Activated naive CD4-positive, alpha-beta T cell treated with anti-CD3 and anti-CD28 coated beads, Interleukin-2, amount 50 U/mL, for 72 hours (primary cell): Measurements from ENCODE around the gene RNF168. TPM values are rescaled to one million over a fixed set of nuclear protein-coding genes. Genes with fewer than 3 reads are reported as not detected.
"Not testable (repeated sequence)": the region's sequence is repeated elsewhere in the genome, so short reads cannot be mapped to it uniquely, and the experiment has no call there.

Source experiments
- ATAC-seq, 2 donors: fragments of 150-1000 bp; cut with Tn5 transposase; 2 replicates each; pipeline ENCODE4 v1.10.0; 2021; ENCODE audit warnings: mild to moderate bottlenecking in 2 of 2, moderate library complexity in 2 of 2
- DNase-seq, 2 donors: peaks; one replicate each; pipeline ENCODE4 v3.0.0; 2021 to 2022; ENCODE audit warnings: low spot score in 2 of 2
- H3K27ac Mint-ChIP-seq, 2 donors: one replicate each; pipeline ENCODE4 v1.8.0; 2022; ENCODE audit warnings: mild to moderate bottlenecking in 2 of 2, mixed read lengths in 2 of 2
- H3K36me3 Mint-ChIP-seq, 2 donors: one replicate each; pipeline ENCODE4 v1.8.0; 2022; ENCODE audit warnings: mixed read lengths in 2 of 2
- H3K9me3 Mint-ChIP-seq, 2 donors: one replicate each; pipeline ENCODE4 v1.8.0; 2022; ENCODE audit warnings: mixed read lengths in 2 of 2
- total RNA-seq, 2 donors: library from RNA; stranded (reverse); gene quantifications; one replicate each; pipeline ENCODE4 v1.2.3, GENCODE V29; 2022

RNF168 gene
- total RNA-seq, 2 donors from 2014 or later, result 23.1 to 48.4 TPM

DNA sequence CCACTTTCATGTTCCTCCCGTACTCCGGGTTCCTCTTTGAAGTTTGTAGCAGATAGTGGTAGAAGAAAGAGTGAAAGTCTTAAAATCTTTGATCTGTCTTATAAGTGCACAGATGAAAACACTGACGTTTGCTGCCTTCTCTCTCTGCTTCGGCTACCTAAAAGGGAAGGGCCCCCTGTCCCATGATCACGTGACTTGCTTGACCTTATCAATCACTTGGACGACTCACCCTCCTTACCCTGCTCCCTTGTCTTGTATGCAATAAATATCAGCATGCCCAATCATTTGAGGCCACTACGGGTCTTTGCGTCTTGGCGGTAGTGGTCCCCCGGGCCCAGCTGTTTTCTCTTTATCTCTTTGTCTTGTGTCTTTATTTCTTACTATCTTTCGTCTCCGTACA is 17.7 kb upstream of the RNF168 start:
- H3K27ac Mint-ChIP-seq, ATAC-seq, DNase-seq: not testable (repeated sequence)
- H3K36me3 Mint-ChIP-seq, result peaks cover 40 to 46% of the 10 kb centered on the region in 2 donors
- H3K9me3 Mint-ChIP-seq, result peaks cover 31 to 37% of the 10 kb centered on the region in 2 donors

DNA sequence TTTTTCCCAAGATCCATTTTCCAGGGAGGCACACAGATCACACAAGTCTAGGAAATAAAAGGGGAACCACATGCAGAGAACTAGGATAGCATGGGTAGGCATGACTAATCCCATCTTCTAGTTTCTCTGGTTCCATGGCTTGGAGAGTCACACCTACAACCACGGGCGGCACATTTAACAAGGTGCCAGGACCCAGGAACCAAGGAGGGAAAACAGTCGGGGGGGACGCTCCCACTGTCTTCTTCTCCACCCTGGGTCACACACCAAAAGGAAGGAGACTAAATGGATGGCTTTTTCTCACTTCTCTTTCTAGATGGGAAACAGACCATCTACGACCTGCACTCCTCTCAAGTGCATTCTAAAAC is 16.1 kb upstream of the RNF168 start:
- DNase-seq (peak in 1 of 2 donors; percentile 45), ATAC-seq (peak in 1 of 2 donors; percentile 13)
- Mint-ChIP-seq H3K9me3 (peaks cover 34 to 41% of the 10 kb centered on the region in 2 donors), H3K36me3 (peaks cover 47 to 50% of the 10 kb centered on the region in 2 donors), H3K27ac (no peak overlapping the region)

DNA sequence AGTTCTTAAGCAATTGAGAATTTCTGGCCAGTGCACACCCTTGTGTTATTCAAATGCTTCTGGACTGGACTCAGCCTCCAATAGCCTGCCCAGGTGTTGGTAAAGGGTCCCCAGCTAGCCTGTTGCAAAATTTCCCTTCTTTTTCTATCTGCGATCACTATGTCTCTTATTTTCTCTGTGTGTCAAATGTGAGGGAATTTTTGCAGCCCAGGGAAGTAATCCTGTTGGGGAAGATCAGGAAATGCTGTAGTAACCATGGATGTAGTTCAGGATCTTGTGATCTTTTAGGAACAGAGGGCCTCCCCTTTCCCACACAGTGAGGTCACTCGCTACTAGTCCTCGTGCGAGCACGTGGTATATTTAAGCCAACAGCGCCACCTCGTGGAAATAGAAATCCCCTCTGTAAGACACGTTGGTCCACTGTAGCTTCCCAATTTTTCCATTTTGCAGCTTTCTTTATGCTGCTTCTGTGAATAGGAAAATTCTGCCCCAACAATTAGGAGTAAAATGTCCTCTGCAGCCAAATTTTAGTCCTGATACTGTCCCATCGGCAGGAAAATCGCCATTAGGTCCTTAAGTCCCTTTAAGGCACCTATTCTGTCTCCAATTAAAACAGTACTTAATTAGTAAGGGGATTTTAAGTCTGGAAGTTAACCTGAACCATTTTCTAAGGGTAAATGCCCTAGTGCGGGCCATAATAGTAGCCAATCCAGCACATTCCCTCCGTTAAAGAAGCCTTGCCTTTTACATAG is 15.6 kb upstream of the RNF168 start:
- ATAC-seq, result peak; percentile 85 to 95
- no peak overlapping the region for H3K27ac Mint-ChIP-seq
- DNase-seq, result peak in 1 of 2 donors; percentile 75
- H3K9me3 Mint-ChIP-seq, result peaks cover 35 to 43% of the 10 kb centered on the region in 2 donors
- H3K36me3 Mint-ChIP-seq, result peaks cover 49 to 50% of the 10 kb centered on the region in 2 donors

- DNase-seq, result no peak
- no peak for ATAC-seq
- peaks cover 39 to 47% of the 10 kb centered on the region in 2 donors for H3K9me3 Mint-ChIP-seq
- H3K27ac Mint-ChIP-seq, result no peak overlapping the region
- H3K36me3 Mint-ChIP-seq, result peaks cover 49 to 53% of the 10 kb centered on the region in 2 donors
Measured at GRCh38 chr3:196517919-196518318, 14.4 kb upstream of the RNF168 start.

GRCh38 chr3:196517162-196517800 is 13.7 kb upstream of the RNF168 start:
- ATAC-seq (no peak), DNase-seq (no peak)
- H3K9me3 Mint-ChIP-seq, result peaks cover 39 to 47% of the 10 kb centered on the region in 2 donors
- peaks cover 43 to 53% of the 10 kb centered on the region in 2 donors for H3K36me3 Mint-ChIP-seq
- no peak overlapping the region for H3K27ac Mint-ChIP-seq

DNA sequence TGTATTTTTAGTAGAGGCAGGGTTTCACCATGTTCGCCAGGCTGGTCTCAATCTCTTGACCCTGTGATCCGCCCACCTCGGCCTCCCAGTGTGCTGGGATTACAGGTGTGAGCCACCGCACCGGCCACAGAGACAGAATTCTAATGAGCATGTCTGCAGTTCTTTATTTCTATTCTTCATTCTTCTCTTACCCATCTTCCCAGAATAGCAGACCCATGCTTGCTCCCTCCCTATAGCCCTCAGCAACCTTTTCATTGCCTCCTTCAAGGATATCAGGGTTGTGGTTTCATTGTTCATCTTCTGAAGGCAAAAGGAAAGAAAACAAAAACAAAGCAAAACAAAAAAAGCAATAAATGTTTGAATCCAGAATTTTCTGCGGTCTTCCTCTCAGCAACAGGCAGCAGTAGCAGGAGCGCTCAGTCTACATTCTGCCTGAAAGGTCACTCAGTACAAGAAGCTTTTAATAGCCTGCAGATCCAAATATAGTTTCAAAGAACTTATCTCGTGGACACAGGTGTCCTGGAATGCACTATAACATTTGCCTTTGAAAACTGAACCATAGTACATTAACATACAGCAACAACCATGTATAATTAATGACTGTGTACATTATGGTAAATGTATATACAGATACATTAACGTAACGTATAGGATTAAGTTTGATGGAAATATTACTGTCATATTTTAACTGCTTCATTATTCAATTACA is 11.5 kb upstream of the RNF168 start, which contains the start of gene SMCO1:
TSS of gene SMCO1 (minus strand) at position 434 of the 709 bp plus-strand sequence. CDS start at position 297, 137 bp downstream.
- peaks cover 24 to 28% of the 10 kb centered on the region in 2 donors for H3K9me3 Mint-ChIP-seq

GRCh38 chr3:196514350-196514716 is 10.8 kb upstream of the RNF168 start:
- Mint-ChIP-seq H3K36me3 (peaks cover 15 to 27% of the 10 kb centered on the region in 2 donors), H3K9me3 (peaks cover 19 to 20% of the 10 kb centered on the region in 2 donors), H3K27ac (no peak overlapping the region)
- ATAC-seq (no peak), DNase-seq (no peak)

More for the DNA sequence above, 11.5 kb upstream of the RNF168 start, which contains the start of gene SMCO1:
- ATAC-seq, result no peak
- Mint-ChIP-seq H3K36me3 (peaks cover 22 to 35% of the 10 kb centered on the region in 2 donors), H3K27ac (no peak within 1 kb of the TSS)
- DNase-seq, result no peak

GRCh38 chr3:196513697-196514349 is 10.3 kb upstream of the RNF168 start:
- Mint-ChIP-seq H3K27ac (no peak overlapping the region), H3K36me3 (peaks cover 10 to 22% of the 10 kb centered on the region in 2 donors), H3K9me3 (peaks cover 14 to 15% of the 10 kb centered on the region in 2 donors)
- DNase-seq, result no peak
- ATAC-seq, result no peak

- DNase-seq, result not testable (repeated sequence)
- H3K27ac Mint-ChIP-seq, result peak overlapping the region in 1 of 2 donors; percentile 37
- peak in 1 of 2 donors; percentile 57 for ATAC-seq
Measured at GRCh38 chr3:196511646-196512425, 8.3 kb upstream of the RNF168 start.

GRCh38 chr3:196511108-196511507 is 7.5 kb upstream of the RNF168 start:
- not testable (repeated sequence) for DNase-seq

More at GRCh38 chr3:196511646-196512425, 8.3 kb upstream of the RNF168 start:
- Mint-ChIP-seq H3K36me3 (peaks cover 5 to 16% of the 10 kb centered on the region in 2 donors), H3K9me3 (peaks cover 11% of the 10 kb centered on the region in 2 donors)

GRCh38 chr3:196506687-196507086 is 3.1 kb upstream of the RNF168 start:
- Mint-ChIP-seq H3K27ac (no peak overlapping the region), H3K36me3 (peaks cover 6 to 24% of the 10 kb centered on the region in 2 donors), H3K9me3 (peaks cover 0 to 9% of the 10 kb centered on the region in 2 donors)
- DNase-seq (no peak), ATAC-seq (no peak)

More at GRCh38 chr3:196511108-196511507, 7.5 kb upstream of the RNF168 start:
- not testable (repeated sequence) for H3K27ac Mint-ChIP-seq, ATAC-seq
- Mint-ChIP-seq H3K9me3 (peaks cover 7 to 18% of the 10 kb centered on the region in 2 donors), H3K36me3 (peaks cover 11 to 12% of the 10 kb centered on the region in 2 donors)

DNA sequence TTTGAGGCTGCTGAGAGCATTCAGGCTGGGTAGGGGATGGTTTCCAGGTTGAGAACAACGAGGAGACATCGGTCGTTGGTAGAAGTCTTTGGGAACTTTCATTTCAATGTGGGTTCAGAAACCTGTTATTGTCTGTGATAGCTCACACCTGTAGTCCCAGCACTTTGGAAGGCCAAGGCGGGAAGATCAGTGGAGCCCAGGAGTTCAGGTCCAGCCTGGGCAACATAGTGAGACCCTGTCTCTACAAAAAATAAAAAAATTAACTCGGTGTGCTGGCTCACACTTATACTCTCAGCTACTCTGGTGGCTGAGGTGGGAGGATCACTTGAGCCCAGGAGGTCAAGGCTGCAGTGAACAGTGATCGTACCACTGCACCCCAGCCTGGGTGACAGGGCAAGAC is 988 bp upstream of the RNF168 start:
- no peak for DNase-seq
- no peak overlapping the region for H3K27ac Mint-ChIP-seq

GRCh38 chr3:196504077-196504398 is 470 bp upstream of the RNF168 start:
- ATAC-seq, DNase-seq: not testable (repeated sequence)
- peaks cover 0 to 11% of the 10 kb centered on the region in 2 donors for H3K9me3 Mint-ChIP-seq
- H3K36me3 Mint-ChIP-seq, result peaks cover 32 to 49% of the 10 kb centered on the region in 2 donors
- peak overlapping the region; percentile 60 to 93 for H3K27ac Mint-ChIP-seq

More for the DNA sequence above, 988 bp upstream of the RNF168 start:
- H3K9me3 Mint-ChIP-seq, result peaks cover 0 to 9% of the 10 kb centered on the region in 2 donors
- H3K36me3 Mint-ChIP-seq, result peaks cover 27 to 44% of the 10 kb centered on the region in 2 donors
- no peak for ATAC-seq

GRCh38 chr3:196502775-196503195 is 783 bp downstream of the RNF168 start:
- Mint-ChIP-seq H3K36me3 (peaks cover 34 to 59% of the 10 kb centered on the region in 2 donors), H3K9me3 (peaks cover 0 to 13% of the 10 kb centered on the region in 2 donors), H3K27ac (peak overlapping the region; percentile 93 to 99)
- ATAC-seq, result peak; percentile 61 to 66
- DNase-seq, result peak; percentile 52 to 72

GRCh38 chr3:196501316-196502044 is 2.1 kb downstream of the RNF168 start:
- Mint-ChIP-seq H3K9me3 (peaks cover 0 to 8% of the 10 kb centered on the region in 2 donors), H3K36me3 (peaks cover 34 to 56% of the 10 kb centered on the region in 2 donors), H3K27ac (peak overlapping the region; percentile 93 to 99)
- DNase-seq (no peak), ATAC-seq (peak in 1 of 2 donors; percentile 39)
